Erythroblast (primary cell): ENCODE measurements around the gene NTM.

Experiments used
- DNase-seq, 2 experiments: peaks; one replicate each; lab custom pipeline; 2025; lab: John Stamatoyannopoulos, UW
- GATA1 ChIP-seq: IDR thresholded peaks from 2 replicates; pipeline ENCODE4 v1.6.1; 2011; ENCODE audit warnings: low read depth, mild to moderate bottlenecking, control low read depth, low read length, moderate library complexity
- POLR2A ChIP-seq: IDR thresholded peaks from 2 replicates; pipeline ENCODE4 v1.6.1; 2011; ENCODE audit warnings: mild to moderate bottlenecking, low read length

Gene NTM

DNA sequence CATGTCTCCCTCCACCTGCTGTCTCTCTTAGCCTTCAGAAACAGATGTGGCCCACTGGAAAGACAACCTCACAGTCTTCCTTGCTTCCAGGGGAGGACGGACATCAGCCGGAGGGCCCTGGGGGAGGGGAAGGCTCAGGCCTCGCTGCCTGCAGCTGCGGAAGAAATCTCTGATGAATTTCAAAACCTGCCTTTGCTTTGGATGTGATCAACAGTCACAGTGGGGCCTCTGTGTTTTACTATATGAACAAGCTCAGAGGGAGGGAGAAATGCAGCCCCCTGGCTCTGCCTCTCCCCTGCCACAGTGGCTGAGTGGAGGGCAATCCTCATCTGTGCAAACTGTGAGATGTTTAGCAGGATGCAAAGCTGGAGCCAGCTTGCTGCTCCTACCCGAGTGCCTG is 282.8 kb downstream of the NTM start:
- TF ChIP-seq GATA1 (no peak), POLR2A (no peak)
- DNase-seq, result no peak

DNA sequence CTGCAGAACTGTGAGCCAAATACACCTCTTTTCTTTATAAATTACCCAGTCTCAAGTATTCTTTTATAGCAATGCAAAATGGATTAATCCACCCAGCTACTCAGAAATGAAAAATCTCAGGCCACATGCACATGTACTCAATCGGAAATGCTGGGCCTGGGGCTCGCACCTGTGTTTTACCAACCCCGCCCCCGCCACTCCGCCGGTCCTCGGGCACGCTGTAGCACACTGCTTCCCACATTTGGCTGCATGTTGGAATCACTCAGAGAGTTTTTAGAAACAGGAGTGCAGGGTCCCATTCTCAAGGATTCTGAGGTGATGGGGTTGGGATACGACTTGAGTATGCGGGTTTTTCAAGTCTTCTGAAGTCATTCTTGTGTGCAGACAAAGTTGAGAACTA is 284.4 kb downstream of the NTM start:
- no peak for DNase-seq

DNA sequence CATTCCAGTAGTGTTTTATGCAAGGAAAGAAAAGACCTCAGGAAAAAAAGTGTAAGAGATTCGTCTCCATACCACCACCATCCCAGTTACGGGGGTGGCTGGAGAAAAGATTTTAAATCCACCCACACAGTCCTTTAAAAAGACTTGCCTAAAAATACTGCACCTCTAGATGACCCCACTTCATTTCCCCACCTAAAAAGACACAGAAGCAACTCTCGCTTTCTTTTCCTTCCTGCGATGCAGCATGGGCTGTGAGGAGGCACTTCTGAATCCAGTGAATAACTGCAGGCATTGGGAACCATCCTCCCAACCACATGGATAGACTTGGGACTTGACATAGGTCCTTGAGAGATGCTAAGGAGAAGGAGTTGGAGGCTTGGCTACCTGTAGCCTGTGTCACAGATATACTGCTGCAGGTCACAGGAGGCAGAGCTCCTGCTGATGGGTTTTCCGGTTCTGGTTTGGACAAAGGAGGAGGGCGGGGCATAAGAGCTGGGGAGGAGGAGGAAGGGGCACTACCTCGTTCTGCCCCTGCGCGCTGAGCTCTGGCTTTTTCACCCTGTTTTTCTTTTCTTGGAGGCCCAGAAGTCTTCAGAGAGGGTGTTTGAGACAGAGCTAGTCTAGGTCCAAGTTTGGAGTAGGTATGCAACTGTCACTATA is 285.9 kb downstream of the NTM start:
- no peak for TF ChIP-seq GATA1
- no peak for TF ChIP-seq POLR2A
- no peak for DNase-seq

More for the DNA sequence above, 284.4 kb downstream of the NTM start:
- TF ChIP-seq POLR2A (no peak), GATA1 (no peak)

DNA sequence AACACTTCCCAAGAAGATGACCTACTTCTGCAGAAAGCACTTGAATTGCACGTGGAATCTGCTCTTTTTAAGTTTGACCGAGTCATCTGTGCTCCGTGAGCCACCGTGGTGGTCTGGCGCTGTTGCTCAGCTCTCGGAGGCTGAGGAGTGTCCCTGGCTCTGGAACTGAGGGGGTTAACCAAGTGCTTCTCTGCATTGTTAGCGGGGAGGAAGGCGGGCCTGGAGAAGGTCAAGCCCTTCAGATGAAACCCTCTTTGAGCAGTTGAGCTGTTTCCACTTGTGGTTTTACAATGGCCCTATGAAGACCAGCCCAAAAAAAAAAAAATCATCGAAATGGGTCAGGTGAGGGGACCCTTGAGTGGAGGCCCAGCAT is 286.4 kb downstream of the NTM start:
- TF ChIP-seq GATA1, result no peak
- no peak for DNase-seq

DNA sequence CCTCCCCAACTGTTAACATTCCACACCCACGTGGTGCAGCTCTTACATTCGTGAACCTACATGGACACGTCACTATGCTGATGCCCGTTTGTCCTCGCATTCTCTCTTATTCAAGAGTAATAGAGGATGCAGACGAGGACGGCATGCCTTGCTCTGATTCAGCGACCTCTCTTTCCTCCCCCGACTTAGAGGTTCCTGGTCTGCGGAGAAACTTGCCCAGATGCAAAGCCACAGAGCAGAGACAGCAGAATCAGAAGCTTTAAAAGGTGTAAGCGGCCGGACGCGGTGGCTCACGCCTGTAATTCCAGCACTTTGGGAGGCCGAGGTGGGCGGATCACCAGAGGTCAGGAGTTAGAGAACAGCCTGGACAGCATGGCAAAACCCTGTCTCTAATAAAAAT is 288.0 kb downstream of the NTM start:
- no peak for DNase-seq
- TF ChIP-seq POLR2A (no peak), GATA1 (no peak)

DNA sequence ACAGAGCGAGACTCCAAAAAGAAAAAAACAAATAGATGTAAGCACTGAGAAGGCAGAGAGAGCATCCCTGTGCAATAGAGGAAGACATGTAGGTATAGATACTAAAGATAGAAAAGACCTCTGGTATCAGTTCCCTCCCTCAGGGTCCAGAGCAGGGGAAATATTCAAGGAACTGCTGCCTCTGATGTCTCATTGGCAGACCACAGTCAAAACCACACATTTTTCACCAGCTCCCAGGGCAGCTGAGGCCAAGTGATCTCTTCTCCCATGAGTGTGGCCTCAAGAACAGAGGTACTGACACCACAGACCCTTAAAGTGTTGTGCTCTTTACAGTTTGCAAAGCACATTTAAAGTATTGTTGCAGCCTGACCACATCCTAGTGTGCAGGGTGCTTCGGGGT is 288.5 kb downstream of the NTM start:
- DNase-seq, result no peak

DNA sequence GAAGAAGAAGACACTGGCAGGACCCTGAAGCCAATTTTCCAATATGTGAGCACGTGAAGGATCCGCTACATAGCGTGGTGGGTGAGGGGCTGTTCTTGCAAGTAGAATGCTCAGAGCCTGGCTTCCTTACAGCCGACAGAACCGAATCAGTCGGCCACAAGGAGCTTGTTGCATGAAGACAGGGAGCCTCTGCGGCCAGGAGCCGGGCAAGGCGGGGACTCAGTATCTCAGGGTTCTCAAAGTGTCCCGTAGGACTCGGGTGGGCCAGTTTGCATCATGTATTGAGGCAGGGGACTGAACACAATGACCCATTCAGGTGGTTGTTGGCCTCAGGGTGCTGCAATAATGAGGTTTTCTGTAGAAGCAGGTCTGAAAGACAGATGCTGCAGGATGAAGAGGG is 289.5 kb downstream of the NTM start:
- no peak for TF ChIP-seq GATA1
- no peak for TF ChIP-seq POLR2A
- no peak for DNase-seq

More for the DNA sequence above, 288.5 kb downstream of the NTM start:
- TF ChIP-seq GATA1 (no peak), POLR2A (no peak)

DNA sequence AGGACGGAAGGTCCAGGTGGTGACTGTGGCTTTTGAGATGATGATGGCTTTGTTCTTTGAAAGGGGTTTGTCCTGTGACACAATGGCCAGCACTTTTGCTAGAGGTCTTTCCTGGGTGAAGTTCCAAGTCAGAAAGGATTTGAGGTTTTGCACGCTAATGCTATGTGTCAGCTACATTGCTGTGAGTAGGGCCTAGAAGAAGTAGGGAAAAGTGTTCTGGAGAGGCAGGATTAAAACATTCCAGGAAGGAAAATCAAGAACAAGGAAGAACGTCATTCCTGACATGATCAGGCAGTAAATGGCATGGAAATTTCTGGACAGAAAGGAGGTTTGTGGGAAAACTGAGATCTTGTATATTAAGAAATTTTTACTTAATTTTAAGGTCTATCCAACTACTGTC is 290.7 kb downstream of the NTM start:
- TF ChIP-seq GATA1 (no peak), POLR2A (no peak)
- DNase-seq, result no peak

DNA sequence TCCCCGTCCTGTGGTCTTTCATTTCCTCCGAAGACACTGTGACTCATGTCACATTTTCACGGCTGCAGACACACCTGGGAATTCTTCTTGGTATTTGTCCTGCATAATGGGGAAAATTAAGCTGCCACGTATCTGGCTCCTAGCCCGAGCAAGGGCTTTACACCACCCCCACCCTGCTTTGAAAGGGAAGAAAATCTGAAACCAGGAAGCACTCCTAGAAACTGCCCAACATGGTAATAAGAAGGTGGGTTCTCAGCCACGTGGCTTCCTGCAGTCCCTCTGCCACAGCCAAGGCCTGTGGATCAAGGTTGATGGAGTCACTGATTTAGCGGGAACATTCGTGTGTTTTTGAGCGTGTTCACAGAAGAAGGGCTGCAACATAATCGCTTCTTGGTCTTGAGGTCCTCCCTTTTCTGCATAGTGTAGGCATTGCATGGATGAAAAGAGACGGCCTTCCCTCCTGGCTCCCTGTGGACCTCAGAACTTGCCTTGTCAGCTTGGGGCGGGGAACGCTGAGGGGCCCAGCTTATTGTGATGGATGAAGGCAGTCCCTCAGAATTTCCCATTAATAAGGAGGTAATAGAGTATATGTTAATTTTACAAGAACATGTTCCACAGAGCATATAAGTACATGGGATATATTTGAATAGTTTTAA is 292.0 kb downstream of the NTM start:
- DNase-seq, result no peak
- TF ChIP-seq GATA1 (no peak), POLR2A (no peak)

DNA sequence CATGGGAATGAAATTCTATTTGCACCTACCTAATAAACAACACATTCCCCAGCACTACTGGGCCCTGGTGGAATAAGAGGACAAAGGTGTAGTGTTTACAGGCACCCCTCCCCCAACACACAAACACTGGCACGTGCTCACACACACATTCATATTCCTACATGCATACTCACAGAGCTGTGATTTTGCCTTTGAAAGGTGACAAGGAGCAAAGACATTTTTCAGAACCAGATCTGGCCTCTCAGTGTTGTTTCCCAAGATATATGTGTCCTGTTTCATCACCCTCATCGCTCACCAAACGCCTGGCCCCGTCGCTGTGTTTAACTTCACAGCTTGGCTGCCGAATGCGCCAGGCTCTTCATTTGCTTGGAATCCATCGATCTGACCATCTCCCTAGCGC is 292.6 kb downstream of the NTM start:
- no peak for DNase-seq
- TF ChIP-seq POLR2A, result no peak
- TF ChIP-seq GATA1, result no peak

DNA sequence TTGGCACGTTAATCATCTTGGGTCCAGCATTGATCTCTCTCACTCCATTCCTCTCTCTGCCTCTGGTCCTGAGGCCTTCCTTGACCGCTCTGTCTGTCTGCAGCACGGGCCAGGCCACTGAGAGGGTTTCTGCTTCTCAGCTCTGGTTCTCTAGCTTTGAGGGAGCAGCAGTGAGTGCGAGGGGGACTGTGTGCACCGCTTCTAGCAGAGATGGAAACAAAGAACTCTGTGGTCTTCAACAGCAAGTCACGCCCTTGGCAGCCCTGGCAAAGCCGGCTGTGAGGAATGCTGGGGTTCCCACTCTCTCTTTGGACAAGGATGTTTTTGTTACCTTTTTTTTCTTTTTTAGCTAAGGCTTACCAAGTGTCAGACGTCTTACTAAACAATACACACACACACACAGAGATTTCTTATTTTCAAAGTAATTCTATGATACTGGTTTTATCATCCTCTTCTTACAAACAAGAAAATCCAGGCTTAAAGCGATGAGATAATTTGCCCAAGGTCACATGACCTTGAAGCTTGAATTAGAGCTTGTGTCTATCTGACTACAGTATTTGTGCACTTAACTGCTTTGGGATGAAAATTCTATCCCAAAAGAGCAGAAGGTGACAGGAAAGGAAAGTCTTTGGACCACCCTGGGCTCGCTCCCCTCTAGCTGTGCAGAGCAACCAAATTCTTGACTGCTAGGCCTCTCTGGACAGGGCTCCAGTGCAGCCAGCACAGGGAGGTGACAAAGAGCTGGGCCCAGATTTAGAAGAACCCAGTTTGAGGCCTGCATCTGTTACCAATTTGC is 293.2 kb downstream of the NTM start:
- DNase-seq, result no peak
- TF ChIP-seq POLR2A (no peak), GATA1 (no peak)

DNA sequence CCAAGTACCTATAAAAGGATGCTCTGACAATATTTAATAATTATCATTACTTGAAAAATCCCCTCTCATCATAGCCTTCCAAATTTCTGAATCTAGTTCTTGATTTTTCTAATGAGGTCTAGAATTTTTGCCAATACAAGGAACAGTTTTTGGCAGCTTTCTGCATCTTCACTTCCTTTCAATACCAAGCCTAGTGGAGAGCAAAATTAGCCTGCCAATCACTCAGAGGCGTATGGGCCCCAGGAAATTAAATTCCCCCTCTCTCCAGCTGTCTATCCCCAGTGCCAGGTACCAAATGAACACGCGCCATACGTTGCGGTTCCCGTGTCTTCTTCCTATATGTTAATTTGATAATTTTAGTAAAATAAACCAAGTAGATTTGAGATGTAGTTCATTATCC is 293.9 kb downstream of the NTM start:
- TF ChIP-seq POLR2A (no peak), GATA1 (no peak)
- DNase-seq, result no peak

DNA sequence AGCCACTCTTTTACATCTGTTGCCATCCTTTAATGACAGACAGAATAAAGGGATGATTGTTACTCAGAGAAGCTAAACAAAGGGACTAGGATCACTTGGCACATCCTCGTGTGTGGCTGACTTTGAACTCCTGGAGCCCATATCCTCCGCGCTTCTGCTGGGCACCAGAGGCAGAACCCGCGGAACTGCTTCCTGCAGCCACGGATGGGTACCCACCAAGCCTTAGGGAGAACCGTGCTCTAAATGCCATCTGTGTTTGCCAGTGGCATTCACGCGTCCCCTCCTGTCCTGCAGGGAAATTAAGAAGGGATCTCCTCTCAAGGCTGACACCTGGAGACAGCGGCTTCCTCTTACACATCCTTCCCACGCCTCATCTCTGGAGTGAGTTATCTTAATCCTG is 294.4 kb downstream of the NTM start:
- TF ChIP-seq POLR2A (no peak), GATA1 (no peak)
- DNase-seq, result no peak

DNA sequence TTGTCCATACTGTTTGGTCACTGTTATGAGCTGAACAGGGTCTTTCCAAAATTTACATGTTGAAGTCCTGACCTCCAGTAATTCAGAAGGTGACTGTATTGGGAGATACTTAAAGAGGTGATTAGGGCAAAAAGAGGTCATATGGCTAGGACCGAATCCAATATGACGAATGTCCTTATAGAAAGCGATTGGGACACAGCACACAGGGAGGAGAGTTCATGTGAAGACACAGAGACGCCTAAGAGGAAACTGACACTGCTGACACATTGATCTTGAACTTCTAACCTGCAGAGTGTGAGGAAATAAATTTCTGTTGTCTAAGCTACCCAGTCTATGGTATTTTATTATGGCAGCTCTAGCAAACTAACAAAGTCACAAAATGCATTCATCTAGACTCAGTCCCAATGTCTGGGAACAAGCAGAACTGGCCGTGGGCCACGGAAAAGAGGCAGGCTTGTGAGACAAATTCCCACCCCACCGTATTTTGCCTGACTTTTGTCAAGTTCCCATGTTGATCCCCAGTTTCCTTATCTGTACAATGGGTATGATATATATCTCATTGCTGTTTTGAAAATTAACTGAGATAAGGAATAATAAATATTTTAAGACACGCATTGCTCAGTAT is 295.0 kb downstream of the NTM start:
- TF ChIP-seq POLR2A, result no peak
- no peak for TF ChIP-seq GATA1
- no peak for DNase-seq
